HepG2 (cell line): ENCODE results near the gene SRRM2. TPM values are rescaled to one million over a fixed set of nuclear protein-coding genes. Genes with fewer than 3 reads are reported as not detected.

ENCODE experiments used
- GATAD2A ChIP-seq: IDR thresholded peaks from 2 replicates; pipeline ENCODE4 v1.6.1; 2016
- HDAC6 ChIP-seq: fragments of 200-600 bp; sonication (generic); IDR thresholded peaks from 2 replicates; pipeline ENCODE4 v1.7.0; 2017; ENCODE audit warnings: mild to moderate bottlenecking, antibody characterized with exemption, low read length, low read depth
- PHF21A ChIP-seq: sonication (generic); formaldehyde crosslinking; IDR thresholded peaks from 2 replicates; pipeline ENCODE4 v1.5.0; 2020; ENCODE audit warnings: mild to moderate bottlenecking, missing genetic modification reagents
- RBFOX2 ChIP-seq: fragments of 200-400 bp; formaldehyde crosslinking; IDR thresholded peaks from 2 replicates; pipeline ENCODE4 v1.6.1; 2017; ENCODE audit warnings: low read depth, mild to moderate bottlenecking, low read length
- RFX5 ChIP-seq: IDR thresholded peaks from 2 replicates; pipeline ENCODE4 v1.6.1; 2011; ENCODE audit warnings: low read depth, low read length, improper control_type of control experiment
- SRY ChIP-seq: sonication (generic); formaldehyde crosslinking; IDR thresholded peaks from 2 replicates; pipeline ENCODE4 v1.8.0; 2022; ENCODE audit warnings: mild to moderate bottlenecking, missing genetic modification reagents
- ZFAT ChIP-seq: sonication (generic); formaldehyde crosslinking; conservative IDR thresholded peaks from 2 replicates; pipeline ENCODE4 v1.8.1; 2023; ENCODE audit warnings: missing genetic modification reagents, inconsistent platforms
- ZFP36L1 ChIP-seq: sonication (generic); formaldehyde crosslinking; IDR thresholded peaks from 2 replicates; pipeline ENCODE4 v1.8.0; 2022; ENCODE audit warnings: mild to moderate bottlenecking, missing genetic modification reagents, moderate library complexity
- ZNF143 ChIP-seq: sonication (generic); formaldehyde crosslinking; IDR thresholded peaks from 2 replicates; pipeline ENCODE4 v1.4.0; 2020; ENCODE audit warnings: missing genetic modification reagents
- ZNF253 ChIP-seq: sonication (generic); formaldehyde crosslinking; IDR thresholded peaks from 2 replicates; pipeline ENCODE4 v1.8.0; 2022; ENCODE audit warnings: mild to moderate bottlenecking, missing genetic modification reagents, borderline replicate concordance
- ZNF441 ChIP-seq: sonication (generic); formaldehyde crosslinking; IDR thresholded peaks from 2 replicates; pipeline ENCODE4 v1.7.0; 2021; ENCODE audit warnings: missing genetic modification reagents, borderline replicate concordance
- ZNF549 ChIP-seq: sonication (generic); formaldehyde crosslinking; IDR thresholded peaks from 2 replicates; pipeline ENCODE4 v1.5.0; 2020; ENCODE audit warnings: missing genetic modification reagents
- ZNF775 ChIP-seq: sonication (generic); formaldehyde crosslinking; IDR thresholded peaks from 2 replicates; pipeline ENCODE4 v1.4.0; 2020; ENCODE audit warnings: missing genetic modification reagents, mild to moderate bottlenecking, moderate library complexity, borderline replicate concordance
- ZSCAN20 ChIP-seq: sonication (generic); formaldehyde crosslinking; IDR thresholded peaks from 2 replicates; pipeline ENCODE4 v1.4.0; 2020; ENCODE audit warnings: missing genetic modification reagents, mild to moderate bottlenecking, borderline replicate concordance
- ZSCAN21 ChIP-seq: sonication (generic); formaldehyde crosslinking; IDR thresholded peaks from 2 replicates; pipeline ENCODE4 v1.8.0; 2022; ENCODE audit warnings: mild to moderate bottlenecking, missing genetic modification reagents, moderate library complexity, borderline replicate concordance
- polyA plus RNA-seq, 8 experiments: library from polyadenylated mRNA; depleted of rRNA in 3 of 8; stranded (reverse) in 7 of 8; unstranded in 1 of 8; fragments of >200 nt; fragmentation: Illumina TruSeq in 4 of 8; extraction: Trizol in 4 of 8; gene quantifications; 2 replicates each; pipeline versions ENCODE4 v1.2.1 to v1.2.3, GENCODE V29; 2011 to 2016; ENCODE audit warnings: low read depth in 4 of 8, missing spikeins in 1 of 8, mixed read lengths in 1 of 8; ENCODE audit not compliant: insufficient read depth in 1 of 8
- total RNA-seq, 5 experiments: library from RNA; depleted of rRNA; stranded (reverse); fragments of >200 nt; fragmentation: Illumina TruSeq; extraction: Trizol; gene quantifications; 2 replicates each; pipeline ENCODE4 v1.2.3, GENCODE V29; 2016; ENCODE audit warnings: low read depth in 1 of 5
- TF ChIP-seq, protein P1 (sequence below): sonication (generic); formaldehyde crosslinking; conservative IDR thresholded peaks from 2 replicates; pipeline ENCODE4 v1.8.0; 2022; ENCODE audit warnings: mild to moderate bottlenecking, moderate library complexity, missing genetic modification reagents
- TF ChIP-seq, protein P2 (sequence below): sonication (generic); formaldehyde crosslinking; IDR thresholded peaks from 2 replicates; pipeline ENCODE4 v1.4.0; 2020; ENCODE audit warnings: missing genetic modification reagents
- TF ChIP-seq, protein P3 (sequence below): sonication (generic); formaldehyde crosslinking; conservative IDR thresholded peaks from 2 replicates; pipeline ENCODE4 v1.8.0; 2022; ENCODE audit warnings: missing genetic modification reagents
- TF ChIP-seq, protein P4 (sequence below): sonication (generic); formaldehyde crosslinking; conservative IDR thresholded peaks from 2 replicates; pipeline ENCODE4 v1.4.0; 2020; ENCODE audit warnings: mild to moderate bottlenecking, missing genetic modification reagents, moderate library complexity

SRRM2 gene
- total and polyA plus RNA-seq, 2 of the 13 experiments (the other 11 are each of a cell fraction or from before 2014, with no cell fraction given): 50.4 to 112 TPM

DNA sequence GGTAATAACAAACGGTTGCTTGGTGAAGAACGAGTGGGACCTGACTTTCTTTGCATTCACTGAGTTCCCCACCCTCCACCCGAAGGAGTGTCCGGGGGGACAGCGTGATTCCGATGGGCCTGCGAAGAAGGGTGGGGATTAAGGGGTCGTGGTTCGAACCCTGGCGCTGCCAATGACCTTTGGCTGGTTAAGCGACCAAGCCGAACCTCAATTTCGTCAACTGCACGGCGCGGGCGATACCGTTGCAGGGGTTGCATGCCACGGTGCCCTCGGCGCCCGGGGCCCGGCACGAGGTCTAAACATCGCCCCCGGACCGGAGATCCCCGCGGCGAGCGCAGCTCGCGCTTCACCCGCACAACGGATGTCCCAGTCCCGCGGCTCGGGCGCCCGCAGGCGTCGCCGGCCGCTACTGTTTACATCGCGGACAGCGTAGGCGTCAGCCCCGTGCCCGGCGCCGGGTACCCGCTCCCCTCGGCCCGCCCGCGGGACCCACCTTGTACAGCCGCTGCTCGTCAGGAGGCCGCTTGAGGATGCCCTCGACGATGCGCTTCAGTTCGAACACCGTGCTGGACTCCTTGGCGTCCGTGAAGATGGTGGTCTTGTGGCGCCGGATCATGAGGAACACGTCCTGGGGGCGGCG lies 24.2 kb downstream of the SRRM2 start (continued):
- TF ChIP-seq, protein P1, sequence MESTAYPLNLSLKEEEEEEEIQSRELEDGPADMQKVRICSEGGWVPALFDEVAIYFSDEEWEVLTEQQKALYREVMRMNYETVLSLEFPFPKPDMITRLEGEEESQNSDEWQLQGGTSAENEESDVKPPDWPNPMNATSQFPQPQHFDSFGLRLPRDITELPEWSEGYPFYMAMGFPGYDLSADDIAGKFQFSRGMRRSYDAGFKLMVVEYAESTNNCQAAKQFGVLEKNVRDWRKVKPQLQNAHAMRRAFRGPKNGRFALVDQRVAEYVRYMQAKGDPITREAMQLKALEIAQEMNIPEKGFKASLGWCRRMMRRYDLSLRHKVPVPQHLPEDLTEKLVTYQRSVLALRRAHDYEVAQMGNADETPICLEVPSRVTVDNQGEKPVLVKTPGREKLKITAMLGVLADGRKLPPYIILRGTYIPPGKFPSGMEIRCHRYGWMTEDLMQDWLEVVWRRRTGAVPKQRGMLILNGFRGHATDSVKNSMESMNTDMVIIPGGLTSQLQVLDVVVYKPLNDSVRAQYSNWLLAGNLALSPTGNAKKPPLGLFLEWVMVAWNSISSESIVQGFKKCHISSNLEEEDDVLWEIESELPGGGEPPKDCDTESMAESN: no peak
- 0 out of 2 replicates have a peak, but pooled peaks have one; percentile 30 for TF ChIP-seq ZNF253
- TF ChIP-seq ZNF775 (CRISPR knock-in tag): no peak
- TF ChIP-seq, protein P2, sequence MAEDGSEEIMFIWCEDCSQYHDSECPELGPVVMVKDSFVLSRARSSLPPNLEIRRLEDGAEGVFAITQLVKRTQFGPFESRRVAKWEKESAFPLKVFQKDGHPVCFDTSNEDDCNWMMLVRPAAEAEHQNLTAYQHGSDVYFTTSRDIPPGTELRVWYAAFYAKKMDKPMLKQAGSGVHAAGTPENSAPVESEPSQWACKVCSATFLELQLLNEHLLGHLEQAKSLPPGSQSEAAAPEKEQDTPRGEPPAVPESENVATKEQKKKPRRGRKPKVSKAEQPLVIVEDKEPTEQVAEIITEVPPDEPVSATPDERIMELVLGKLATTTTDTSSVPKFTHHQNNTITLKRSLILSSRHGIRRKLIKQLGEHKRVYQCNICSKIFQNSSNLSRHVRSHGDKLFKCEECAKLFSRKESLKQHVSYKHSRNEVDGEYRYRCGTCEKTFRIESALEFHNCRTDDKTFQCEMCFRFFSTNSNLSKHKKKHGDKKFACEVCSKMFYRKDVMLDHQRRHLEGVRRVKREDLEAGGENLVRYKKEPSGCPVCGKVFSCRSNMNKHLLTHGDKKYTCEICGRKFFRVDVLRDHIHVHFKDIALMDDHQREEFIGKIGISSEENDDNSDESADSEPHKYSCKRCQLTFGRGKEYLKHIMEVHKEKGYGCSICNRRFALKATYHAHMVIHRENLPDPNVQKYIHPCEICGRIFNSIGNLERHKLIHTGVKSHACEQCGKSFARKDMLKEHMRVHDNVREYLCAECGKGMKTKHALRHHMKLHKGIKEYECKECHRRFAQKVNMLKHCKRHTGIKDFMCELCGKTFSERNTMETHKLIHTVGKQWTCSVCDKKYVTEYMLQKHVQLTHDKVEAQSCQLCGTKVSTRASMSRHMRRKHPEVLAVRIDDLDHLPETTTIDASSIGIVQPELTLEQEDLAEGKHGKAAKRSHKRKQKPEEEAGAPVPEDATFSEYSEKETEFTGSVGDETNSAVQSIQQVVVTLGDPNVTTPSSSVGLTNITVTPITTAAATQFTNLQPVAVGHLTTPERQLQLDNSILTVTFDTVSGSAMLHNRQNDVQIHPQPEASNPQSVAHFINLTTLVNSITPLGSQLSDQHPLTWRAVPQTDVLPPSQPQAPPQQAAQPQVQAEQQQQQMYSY (CRISPR knock-in tag): no peak
- 0 out of 2 replicates have a peak, but pooled peaks have one; percentile 28 for TF ChIP-seq ZFP36L1 (CRISPR knock-in tag)
- 0 out of 2 replicates have a peak, but pooled peaks have one; percentile 66 for TF ChIP-seq ZSCAN20
- 0 out of 2 replicates have a peak, but pooled peaks have one; percentile 9 for TF ChIP-seq SRY (CRISPR knock-in tag)
- TF ChIP-seq ZNF549: no peak
- no peak for TF ChIP-seq PHF21A (CRISPR knock-in tag)
- TF ChIP-seq ZNF441 (CRISPR knock-in tag): no peak; the same call in 1 of the 2 replicates
- TF ChIP-seq ZSCAN21 (CRISPR knock-in tag): 0 out of 2 replicates have a peak, but pooled peaks have one; percentile 21
- TF ChIP-seq RFX5: no peak
- TF ChIP-seq, protein P3, sequence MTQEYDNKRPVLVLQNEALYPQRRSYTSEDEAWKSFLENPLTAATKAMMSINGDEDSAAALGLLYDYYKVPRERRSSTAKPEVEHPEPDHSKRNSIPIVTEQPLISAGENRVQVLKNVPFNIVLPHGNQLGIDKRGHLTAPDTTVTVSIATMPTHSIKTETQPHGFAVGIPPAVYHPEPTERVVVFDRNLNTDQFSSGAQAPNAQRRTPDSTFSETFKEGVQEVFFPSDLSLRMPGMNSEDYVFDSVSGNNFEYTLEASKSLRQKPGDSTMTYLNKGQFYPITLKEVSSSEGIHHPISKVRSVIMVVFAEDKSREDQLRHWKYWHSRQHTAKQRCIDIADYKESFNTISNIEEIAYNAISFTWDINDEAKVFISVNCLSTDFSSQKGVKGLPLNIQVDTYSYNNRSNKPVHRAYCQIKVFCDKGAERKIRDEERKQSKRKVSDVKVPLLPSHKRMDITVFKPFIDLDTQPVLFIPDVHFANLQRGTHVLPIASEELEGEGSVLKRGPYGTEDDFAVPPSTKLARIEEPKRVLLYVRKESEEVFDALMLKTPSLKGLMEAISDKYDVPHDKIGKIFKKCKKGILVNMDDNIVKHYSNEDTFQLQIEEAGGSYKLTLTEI: no peak
- TF ChIP-seq, protein P4, sequence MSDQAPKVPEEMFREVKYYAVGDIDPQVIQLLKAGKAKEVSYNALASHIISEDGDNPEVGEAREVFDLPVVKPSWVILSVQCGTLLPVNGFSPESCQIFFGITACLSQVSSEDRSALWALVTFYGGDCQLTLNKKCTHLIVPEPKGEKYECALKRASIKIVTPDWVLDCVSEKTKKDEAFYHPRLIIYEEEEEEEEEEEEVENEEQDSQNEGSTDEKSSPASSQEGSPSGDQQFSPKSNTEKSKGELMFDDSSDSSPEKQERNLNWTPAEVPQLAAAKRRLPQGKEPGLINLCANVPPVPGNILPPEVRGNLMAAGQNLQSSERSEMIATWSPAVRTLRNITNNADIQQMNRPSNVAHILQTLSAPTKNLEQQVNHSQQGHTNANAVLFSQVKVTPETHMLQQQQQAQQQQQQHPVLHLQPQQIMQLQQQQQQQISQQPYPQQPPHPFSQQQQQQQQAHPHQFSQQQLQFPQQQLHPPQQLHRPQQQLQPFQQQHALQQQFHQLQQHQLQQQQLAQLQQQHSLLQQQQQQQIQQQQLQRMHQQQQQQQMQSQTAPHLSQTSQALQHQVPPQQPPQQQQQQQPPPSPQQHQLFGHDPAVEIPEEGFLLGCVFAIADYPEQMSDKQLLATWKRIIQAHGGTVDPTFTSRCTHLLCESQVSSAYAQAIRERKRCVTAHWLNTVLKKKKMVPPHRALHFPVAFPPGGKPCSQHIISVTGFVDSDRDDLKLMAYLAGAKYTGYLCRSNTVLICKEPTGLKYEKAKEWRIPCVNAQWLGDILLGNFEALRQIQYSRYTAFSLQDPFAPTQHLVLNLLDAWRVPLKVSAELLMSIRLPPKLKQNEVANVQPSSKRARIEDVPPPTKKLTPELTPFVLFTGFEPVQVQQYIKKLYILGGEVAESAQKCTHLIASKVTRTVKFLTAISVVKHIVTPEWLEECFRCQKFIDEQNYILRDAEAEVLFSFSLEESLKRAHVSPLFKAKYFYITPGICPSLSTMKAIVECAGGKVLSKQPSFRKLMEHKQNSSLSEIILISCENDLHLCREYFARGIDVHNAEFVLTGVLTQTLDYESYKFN (CRISPR knock-in tag): 0 out of 2 replicates have a peak, but pooled peaks have one; percentile 8
- TF ChIP-seq GATAD2A (CRISPR knock-in tag): no peak
- no peak for TF ChIP-seq RBFOX2
- no peak for TF ChIP-seq HDAC6
- no peak for TF ChIP-seq ZFAT (CRISPR knock-in tag)
- no peak; the same call in 1 of the 2 replicates for TF ChIP-seq ZNF143
